GM12874 (cell line): Measurements from ENCODE around the gene SALL4.

ENCODE experiments used
- CTCF ChIP-seq: IDR thresholded peaks from 2 replicates; pipeline ENCODE4 v1.5.1; 2011; ENCODE audit warnings: low read depth, mild to moderate bottlenecking, control low read depth, low read length, moderate library complexity; ENCODE audit not compliant: insufficient read depth

SALL4 gene

DNA sequence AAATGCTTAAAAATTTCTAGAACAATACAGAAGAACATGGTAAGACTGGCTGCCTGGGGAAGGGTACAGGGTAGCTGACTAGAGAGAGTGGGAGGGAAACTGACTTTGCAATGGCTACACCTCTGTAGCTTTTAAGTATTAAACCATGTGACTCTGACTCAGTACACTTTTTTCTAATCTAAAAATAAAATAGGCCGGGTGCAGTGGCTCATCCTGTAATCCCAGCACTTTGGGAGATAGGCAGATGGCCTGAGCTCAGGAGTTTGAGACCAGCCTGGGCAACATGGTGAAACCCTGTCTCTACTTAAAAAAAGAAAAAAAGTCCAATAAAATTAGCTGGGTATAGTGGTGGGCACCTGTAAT is 52.7 kb downstream of the SALL4 start:
- TF ChIP-seq CTCF, result no peak

- TF ChIP-seq CTCF, result no peak
Measured at GRCh38 chr20:51747182-51747911, 55.0 kb downstream of the SALL4 start.

DNA sequence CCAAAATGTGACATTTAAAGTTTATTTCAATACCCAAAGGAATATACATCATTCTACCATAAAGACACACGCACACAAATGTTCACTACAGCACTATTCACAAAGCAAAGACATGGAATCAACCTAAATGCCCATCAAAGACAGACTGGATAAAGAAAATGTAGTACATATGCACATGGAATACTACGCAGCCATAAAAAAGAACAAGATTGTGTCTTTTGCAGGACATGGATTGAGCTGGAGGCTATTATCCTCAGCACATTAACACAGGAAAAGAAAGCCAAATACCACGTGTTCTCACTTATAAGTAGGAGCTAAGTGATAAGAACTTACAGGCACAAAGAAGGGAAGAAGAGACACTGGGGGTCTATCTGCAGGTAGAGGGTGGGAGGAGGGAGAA is 56.5 kb downstream of the SALL4 start:
- no peak for TF ChIP-seq CTCF

DNA sequence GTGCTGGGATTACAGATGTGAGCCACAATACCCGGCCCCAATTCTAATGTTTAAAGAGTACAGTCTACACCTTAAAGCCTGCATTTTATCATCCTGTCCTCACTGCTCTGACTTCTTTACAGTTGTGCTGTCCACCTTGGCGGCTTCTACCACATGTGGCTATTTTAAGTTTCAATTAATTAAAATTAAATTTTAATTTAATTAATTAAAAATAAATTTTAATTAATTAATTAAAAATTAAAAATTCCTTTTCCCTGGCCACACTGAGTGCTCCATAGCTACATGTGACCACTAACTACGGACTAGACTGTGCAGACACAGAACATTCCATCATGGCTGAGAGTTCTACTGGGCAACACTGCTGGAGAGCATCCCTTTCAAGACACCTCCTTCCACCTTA is 61.5 kb downstream of the SALL4 start:
- no peak for TF ChIP-seq CTCF

DNA sequence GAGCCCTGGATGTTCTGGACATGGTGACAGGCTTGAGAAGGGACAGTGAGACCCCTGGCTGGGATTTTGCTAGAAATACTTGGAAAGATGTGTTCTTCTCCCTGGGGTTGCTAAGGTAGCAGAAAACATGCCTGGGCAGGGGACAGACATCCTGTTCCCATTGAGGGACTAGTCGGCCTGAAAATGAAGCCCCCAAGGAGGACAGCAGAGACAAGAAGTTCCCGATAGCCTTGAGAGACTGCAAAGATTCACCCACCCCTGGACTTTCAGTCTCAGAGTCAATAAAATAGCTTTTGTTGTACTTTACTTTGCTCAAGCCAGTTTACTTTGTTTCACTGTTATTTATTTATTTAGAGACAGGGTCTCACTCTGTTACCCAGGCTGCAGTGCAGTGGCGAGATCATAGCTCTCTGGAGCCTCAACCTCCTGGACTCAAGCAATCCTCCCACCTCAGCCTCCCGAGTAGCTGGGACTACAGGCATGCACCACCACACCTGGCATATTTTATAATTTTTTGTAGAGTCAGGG is 62.5 kb downstream of the SALL4 start:
- no peak for TF ChIP-seq CTCF

DNA sequence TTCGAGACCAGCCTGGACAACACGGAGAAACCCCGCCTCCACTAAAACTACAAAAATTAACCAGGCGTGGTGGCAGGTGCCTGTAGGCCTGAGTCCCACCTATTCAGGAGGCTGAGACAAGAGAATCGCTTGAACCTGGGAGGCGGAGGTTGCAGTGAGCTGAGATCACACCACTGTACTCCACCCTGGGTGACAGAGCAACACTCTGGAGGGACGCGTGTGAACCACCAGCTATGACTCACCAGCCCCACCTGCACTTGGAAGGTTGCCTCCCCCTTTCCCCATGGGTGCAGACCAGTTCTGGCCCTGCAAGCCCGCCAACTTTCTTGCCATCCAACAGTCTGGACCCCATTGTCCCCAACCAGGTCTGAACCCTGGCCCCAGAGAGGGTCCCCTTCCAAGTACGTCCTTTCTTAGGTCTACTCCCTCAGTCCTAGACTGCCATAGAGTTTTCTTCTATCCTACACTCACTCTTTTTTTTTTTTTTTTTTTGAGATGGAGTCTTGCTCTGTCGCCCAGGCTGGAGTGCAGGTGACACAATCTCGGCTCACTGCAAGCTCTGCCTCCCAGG is 63.4 kb downstream of the SALL4 start:
- no peak for TF ChIP-seq CTCF

DNA sequence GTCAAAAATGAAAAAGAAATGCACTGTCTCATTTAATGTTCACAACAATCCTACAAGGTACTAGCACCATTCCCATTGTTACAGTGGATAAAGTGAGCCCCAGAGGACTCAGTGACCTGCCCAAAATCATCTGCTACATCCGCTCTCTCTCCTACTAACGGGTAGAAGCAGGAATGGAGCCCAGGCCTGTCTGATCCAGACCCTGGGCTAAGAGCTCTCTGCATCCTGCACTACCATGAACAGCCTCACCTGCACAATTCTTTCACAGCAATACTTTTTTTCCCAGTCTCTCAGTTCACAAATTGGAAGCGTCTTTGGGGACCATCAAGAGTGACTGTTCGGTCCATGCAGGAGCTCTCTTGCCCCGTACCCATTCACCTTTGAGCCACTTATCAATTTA is 65.4 kb downstream of the SALL4 start:
- TF ChIP-seq CTCF, result no peak
